HG02610 (cell line): ENCODE measurements around the gene HPN.
"Not testable (repeated sequence)": the region's sequence is repeated elsewhere in the genome, so short reads cannot be mapped to it uniquely, and the experiment has no call there.

Source experiments
- ATAC-seq: cut with Tn5 transposase; IDR thresholded peaks from one replicate; pipeline ENCODE4 v1.9.1; 2021; ENCODE audit warnings: mild to moderate bottlenecking, moderate library complexity; ENCODE audit not compliant: unreplicated experiment

The HPN gene

DNA sequence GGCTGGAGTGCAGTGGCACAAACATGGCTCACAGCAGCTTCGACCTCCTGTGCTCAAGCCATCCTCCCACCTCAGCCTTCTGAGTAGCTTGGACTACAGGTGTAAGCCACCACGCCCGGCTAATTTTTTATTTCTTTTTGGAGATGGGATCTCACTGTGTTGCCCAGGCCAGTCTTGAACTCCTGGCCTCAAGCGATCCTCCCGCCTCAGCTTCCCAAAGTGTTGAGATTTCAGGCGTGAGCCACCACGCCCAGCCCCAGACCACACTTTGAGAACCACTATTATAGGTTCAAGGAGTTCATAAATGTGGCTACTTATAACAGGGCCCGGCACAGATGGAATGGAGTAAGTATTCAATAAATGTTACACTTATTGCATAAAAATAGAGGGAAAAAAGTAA is 14.5 kb upstream of the HPN start:
- no peak for ATAC-seq

DNA sequence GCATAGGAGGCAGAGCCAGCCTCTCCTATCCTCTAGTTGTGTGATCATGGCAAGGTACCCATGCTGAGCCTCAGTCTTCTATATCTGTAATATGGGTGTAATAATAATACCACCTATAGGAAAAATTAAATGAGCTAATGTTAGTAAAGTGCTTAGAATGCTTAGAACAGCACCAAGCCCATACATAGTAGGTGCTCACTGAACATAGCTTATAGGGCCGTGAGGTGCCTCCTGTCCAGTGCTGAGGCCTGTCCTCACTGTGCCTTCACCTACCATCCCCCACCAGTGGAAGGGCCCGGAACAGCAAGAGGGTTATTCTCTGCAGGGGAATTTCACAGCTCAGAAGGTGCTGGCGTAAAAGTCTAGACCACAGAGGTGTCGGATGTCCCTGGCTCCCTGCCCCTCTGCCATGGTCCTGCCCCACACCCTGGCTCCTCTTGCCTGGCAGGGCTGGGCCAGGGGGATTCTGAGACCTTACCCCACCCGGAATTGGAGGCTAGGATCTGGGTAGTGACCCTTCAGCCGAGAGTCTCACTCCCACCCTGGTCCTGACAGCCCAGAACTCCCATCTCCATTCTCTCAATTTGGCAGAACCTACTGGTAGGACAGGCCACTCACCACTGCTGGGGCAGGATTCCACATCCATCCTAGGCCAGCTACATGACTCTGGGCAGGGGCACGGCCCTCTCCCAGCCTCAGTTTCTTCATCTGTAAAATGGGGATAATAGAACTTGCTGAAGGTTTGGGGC is 13.5 kb upstream of the HPN start:
- ATAC-seq, result no peak

DNA sequence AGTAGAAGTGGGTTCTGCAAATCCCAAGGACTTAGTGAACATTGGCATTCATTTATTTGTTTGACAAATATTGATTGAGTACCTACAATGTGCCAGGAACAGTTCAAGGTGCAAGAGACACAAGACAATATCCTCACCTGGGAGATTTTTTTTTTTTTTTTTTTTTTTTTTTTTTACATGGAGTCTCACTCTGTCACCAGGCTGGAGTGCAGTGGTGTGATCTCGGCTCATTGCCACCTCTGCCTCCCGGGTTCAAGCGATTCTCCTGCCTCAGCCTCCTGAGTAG is 13.0 kb upstream of the HPN start:
- ATAC-seq, result not testable (repeated sequence)

DNA sequence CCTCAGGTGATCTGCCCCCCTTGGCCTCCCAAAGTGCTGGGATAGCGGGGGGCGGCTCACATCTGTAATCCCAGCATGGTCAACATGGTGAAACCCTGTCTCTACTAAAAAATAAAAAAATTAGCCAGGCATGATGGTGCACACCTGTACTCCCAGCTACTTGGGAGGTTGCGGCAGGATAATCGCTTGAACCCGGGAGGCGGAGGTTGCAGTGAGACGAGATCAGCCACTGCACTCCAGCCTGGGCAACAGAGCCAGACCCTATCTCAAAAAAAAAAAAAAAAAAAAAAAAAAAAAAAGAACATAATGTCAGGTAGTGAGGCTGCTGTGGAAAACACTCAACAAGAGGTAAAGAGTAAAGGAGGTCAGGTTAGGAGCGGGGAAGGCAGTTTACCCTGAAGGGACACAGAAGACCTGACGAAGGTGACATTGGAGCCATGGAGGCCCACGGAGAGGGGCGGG is 12.2 kb upstream of the HPN start:
- ATAC-seq, result not testable (repeated sequence)

DNA sequence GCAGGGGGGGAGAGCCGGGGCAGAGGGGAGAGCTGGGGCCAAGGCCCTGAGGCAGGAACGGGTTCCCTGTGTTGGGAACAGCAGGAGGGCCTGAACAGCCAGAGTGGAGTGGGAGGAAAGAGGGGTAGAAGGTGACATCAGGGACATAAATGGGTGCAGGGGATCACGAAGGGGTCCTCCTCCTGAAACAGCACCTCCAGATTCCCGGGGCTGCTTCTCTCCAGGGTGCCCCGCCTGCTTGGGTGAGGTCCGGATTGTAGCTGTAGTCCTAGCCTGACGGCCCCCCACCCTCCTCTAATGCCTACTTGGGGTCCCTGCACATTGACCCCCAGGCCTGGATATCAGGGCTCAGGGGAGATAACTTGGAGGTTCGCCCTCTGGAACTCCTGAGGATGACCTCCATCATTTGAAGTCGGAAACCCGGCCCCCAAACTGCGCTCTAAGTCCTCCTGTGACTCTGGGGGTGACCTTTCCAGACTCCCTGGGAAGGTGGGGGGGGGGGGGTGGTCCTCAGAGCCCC is 11.7 kb upstream of the HPN start:
- ATAC-seq, result no peak

DNA sequence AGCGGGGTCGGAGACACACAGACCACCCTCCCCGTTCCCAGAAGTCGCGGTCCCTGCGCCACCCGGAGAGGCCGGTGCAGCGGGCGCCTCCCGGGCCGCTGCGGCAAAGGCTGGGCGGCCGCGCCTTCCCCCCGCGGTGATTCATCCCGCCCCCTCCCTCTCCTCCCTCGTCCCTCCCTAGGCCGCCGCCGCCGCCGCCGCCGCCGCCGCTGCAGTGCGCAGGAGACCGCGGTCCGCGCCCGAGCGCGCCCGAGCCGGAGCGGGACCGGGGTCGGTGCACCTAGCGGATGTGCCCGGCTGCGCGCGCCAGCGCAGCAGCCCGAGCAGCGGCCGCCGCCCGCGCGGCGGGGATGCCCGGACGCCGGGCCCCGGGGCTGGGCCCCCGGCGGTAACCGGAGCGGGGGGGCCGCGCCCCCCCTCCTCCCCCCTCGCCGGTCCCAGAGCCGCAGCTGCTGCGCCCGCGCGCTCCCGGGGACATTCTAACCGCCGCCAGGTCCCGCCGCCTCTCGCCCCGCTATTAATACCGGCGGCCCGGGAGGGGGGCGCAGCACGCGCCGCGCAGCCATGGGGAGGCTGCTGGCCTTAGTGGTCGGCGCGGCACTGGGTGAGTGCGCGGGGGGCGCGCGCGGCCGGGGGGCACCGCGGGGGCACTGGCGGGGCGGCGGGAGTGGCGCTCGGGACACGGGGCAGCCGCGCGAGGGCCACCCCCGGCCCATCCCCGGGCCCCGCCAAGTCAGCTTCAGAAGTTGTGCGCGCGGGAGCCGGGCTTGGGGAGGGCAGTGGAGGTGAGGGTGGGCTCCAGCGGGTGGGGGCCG is 11.1 kb upstream of the HPN start, which contains the start of gene SCN1B:
Gene SCN1B, plus strand, starts transcription at position 214 of the 815 bp plus-strand sequence. Its CDS starts 351 bp downstream, at position 565.
- ATAC-seq, result no peak

DNA sequence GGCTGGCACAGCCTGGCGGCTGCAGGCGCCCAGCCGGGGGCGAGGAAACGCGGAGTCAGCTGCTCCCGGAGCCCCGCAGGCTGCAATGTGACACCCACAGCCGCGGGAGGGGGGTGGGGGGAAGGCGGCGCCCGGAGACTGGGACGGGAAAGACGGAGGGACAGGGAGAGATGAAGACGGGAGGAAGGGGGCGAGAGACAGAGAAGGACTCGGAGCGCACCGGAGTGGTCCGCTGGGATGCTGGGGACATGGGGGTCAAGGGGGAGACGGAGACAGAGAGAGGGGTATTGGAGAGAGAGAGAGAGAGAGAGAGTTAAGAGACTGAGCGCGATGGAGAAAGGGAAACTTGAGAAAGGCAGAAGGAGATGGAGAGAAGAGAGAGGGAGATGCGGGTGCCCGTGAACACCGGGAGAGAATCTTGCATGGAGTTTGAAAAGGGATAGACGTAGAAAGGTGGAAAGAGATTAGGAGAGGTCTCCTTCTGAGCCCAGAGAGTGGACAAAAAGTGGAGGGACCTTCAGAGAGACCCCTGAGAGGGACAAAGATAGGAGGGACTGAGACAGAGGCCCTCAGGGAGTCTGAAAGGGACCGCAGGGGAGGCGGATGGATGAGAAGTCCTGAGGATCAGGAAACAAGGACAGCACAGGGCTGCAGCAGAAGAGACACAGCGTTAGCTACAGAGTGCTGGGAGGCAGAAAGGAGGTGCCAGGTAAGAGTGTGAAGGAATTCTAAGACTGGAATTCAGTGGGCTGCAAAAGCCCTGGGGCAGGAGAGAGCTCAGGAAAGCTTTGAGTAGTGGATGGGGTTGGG is 10.2 kb upstream of the HPN start:
- ATAC-seq, result no peak

DNA sequence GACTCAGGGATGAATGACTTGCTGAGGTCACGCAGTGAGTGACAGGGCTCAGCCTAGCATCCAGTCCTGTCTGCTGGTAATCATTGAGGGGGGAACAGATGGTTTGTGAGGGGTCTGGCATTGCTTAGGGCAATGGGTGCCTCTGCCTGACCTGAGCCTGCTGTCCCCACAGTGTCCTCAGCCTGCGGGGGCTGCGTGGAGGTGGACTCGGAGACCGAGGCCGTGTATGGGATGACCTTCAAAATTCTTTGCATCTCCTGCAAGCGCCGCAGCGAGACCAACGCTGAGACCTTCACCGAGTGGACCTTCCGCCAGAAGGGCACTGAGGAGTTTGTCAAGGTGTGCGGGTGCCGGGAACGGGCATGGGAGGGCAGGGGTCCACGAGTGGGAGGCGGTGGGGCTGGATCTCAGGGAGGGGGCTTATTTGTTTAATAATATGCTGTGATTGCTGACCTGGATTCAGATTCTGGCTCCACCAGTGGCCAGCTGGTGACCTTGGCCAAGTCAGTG is 9.1 kb upstream of the HPN start:
- no peak for ATAC-seq

DNA sequence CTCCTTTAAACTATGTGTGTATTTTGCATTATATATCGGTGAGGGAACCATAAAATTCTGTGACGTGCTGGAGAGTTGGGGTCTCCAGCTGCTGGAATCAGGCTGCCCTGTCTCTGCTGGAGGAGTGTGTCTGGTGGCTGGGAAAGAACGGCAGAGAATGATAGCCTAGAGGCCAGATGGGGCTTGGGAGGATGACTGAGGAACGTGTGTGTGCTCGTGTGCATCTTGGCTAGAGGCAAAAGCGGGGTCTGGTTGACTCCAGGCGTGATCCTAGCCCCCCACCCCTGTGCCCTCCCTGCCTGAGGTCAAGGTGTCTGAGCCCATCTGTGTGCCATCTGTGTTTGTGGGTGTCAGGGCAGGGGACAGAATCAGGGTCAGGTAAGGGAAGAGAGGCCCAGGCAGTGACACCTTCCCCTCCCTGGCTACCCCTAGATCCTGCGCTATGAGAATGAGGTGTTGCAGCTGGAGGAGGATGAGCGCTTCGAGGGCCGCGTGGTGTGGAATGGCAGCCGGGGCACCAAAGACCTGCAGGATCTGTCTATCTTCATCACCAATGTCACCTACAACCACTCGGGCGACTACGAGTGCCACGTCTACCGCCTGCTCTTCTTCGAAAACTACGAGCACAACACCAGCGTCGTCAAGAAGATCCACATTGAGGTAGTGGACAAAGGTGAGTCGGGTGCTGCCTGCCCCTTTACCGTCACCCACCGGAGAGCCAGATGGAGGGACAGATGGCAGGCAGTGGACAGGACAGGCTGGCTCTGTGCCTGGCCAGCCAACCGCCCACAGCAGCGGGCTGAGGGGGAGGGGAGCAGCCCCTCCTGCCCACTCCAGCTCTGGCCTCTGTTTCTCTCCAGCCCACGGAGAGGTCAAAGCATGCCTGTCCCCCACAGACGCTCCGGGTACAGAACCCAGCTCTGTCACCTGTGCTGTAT is 8.2 kb upstream of the HPN start:
- no peak for ATAC-seq

DNA sequence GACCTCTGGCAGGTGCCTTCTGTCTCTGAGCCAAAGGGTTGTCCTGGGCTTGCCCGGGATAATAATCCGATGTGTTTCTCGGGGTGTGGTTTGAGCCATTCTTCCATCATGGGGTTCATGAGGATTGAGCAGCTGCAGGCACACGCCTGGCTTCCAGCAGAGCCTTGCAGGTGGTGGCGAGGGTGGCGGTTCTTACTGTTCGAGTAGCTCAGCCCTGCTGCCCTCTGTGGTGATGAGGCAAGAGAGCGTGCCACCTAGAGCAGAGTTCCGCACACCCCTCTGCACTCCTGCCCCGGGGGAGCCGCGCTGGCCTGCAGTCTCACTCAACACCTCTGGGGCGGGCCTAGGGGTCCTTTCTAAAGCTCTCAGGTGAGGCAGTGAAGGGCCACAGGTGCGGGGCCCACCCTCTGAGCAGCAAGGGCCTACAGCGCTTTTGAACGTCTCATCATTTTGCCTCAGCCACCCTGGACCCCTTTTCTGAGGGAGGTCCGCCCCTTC is 7.5 kb upstream of the HPN start:
- no peak for ATAC-seq

DNA sequence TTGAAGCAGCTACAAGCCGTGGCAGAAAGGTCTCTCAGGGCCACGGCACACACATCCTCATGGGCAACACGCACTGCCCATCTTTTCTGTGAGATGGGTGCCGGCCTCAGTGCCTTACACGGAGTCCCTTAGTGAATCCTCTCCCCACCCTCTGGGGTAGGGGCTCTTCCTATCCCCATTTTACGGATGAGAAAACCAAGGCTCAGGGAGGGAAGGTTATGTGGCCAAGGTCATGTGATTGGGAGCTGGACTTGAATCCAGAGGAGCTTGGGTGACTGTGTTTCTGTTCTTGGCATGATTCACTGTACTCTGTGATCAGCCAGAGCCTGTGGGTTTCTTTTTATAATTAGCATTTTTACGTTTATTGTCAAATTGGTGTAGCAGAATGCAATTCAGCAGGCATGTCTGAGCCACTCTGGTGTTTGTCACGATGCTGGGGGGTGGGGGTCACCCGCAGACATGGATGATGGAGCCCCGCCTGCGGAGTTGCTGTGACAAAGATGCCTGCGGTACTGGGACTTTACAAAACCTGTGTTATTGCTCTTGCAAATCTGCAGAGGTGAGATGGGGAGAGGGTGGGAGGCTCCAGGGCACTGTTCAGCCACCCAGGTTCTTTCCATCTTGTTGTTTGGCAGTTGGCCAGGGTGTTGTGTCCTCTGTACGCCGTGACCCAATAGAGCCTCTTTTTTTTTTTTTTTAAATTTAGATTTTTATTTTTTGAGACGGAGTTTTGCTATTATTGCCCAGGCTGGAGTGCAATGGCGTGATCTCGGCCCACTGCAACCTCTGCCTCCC is 6.7 kb upstream of the HPN start:
- no peak for ATAC-seq

DNA sequence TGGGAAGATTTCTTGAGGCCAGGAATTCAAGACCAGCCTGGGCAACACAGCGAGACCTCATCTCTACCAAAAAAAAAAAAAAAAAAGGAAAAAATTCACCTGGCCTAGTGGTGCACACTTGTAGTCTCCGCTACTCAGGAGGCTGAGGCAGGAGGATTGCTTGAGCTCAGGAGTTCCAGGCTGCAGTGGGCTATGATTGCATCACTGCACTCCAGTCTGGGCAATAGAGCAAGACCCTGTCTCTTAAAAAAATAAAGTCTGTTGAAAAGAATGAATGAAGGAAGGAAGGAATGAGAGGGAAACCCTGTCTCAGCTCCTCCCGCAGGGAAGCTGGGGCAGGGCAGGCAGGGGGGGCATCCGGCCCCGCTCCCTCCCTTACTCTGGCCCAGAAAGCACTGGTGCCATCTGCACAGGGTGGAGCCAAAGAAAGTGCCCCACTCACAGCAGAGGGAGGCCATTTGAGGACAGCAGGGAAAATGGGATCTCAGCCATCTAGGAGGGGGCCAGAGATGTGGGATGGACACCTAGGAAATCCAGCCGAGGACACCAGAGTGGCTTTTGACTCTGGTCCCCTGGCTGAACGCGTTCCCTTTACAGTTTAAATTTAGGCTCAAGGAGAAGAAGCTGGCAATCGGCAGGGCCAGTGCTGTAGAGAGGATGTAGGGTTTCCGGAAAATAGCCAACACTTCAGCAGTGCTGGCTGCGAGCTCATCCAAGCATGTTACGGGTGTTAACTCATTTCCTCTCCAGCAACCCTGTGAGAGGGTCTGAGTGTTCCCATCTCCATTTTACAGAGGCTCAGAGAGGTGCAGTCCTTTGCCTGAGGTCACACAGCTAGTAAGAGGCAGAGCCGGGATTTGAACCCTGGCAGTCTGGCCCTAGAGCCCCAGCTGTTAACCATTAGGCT is 3.6 kb upstream of the HPN start:
- ATAC-seq, result peak; percentile 45

DNA sequence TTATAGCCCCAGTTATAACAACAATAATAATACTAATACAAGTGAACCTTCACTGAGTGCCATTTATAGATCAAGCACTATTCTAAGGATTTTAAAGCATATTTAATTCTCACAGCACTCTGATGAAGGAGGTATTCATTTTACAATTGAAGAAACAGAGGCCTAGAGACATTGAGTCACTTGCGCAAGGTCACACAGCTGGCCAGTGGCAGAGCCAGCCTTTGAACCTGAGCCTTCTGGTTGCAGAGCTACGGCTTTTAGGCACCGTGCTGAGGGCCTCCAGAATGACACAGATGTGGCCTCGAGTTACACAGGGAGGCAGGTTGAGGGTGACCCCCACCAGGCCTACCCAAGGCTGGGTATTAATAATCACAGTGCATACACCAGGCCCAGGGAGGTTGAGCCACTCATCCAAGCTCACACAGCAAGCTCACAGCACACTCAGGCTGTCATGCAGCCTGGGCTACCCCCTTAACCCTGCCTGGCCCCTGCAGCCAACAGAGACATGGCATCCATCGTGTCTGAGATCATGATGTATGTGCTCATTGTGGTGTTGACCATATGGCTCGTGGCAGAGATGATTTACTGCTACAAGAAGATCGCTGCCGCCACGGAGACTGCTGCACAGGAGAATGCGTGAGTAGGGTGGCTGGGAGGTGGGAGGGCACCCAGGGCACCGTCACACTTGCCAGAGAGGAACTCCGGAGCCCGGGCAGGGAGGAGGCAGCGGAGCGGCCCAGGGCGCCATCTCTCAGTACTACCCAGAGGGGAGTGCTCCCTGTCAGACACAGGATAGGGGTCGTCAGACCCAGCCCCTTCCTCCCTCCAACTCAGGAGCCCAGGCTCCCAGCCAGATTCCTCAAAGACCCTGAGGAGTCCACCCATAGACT is 2.7 kb upstream of the HPN start:
- ATAC-seq, result no peak

DNA sequence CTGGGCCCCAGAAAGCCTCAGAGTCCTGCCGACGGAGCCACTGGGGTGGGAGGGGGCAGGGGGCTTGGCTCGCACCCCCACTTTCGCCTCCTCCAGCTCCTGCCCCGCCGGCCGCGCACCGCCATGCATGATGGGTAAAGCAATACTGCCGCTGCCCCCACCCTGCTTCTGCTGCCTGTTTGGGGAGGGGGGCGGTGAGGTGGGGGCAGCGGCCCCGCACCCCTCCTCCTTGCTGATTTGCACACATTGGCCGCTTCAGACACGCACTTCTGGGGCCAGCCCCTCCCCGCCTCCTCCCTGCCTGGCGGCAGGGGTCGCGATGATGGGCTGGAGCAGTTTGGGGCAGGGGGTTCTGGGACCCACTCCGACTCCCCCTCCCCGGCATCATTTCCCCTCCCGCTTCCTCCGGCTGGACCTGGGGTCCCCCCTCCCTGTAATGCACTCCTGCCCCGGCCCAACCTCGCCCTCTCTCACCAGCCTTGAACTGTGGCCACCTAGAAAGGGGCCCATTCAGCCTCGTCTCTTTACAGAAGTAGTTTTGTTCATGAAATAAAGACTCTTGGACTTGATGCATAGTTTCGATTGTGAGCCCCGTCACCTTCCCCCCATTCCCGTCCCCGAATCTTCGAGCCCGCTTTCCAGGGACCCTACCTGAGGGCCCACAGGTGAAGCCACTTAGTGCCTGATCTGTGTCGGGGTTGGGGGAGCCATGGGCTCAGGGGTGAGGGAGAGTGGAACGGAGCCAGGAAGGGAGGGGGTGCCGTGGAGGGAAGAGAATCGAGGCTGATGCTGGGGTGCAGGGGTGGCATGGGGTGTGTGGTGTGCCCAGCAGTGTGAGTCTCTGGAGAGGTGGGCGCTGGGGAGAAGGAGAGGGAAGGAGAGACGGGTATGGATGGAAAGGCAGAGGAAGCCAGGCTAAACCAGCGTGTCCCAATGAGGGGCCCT is 1.4 kb upstream of the HPN start:
- ATAC-seq, result no peak

DNA sequence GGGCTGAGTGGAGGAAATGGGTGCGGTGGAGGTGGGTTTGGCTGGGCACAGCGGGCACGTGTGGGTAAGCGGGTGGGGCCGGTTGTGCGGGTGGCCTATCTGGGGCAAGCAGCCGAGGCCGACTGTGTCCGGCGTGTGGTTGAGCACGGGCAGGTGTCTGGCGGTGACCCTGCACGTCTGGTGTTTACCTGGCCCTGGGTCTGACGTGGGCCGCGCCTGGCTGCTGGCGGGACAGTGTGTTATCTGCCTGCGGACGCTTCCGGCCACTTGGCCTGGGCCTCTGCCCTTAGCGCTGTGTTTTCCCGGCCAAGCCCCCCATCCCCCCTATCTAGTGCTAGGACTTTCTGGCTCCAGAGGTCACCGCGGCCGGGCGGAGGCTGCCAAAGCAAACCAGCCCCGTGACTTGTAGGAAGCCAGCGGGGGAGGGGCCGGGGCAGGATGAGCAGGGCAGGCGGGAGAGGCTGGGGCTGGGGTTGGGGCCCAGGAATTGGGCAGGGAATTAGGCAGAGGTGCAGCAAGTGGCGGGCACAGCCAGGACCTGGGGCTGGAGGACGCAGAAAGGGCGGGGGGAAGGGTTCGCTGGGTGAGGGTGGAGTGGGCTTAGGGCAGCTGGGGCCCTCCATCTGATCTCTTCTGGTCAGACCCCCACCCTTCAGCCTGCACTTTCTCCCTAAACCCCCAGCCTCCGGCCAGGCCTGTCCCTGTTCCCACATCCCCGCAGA is 534 bp upstream of the HPN start:
- no peak for ATAC-seq
